ENCODE results near the gene TMEM258. TPM values are rescaled to one million over a fixed set of nuclear protein-coding genes. Genes with fewer than 3 reads are reported as not detected.

TMEM258 gene
- total and polyA plus RNA-seq, 9 of the 15 experiments (the other 6 are each of a cell fraction or from before 2014, with no cell fraction given) = 97.2 to 856 (median 231) TPM

GRCh38 chr11:61750631-61751273 is 41.6 kb downstream of the TMEM258 start:
- no peak for FAIRE-seq
- Histone ChIP-seq H3K9me3 (replicated peaks; ENCODE audit: control insufficient read depth, insufficient read depth, low read depth, low read length) (no peaks in the 10 kb centered on the region), H3K4me2 (ENCODE audit: insufficient read depth, low read length) (no peak overlapping the region), H3K9me1 (ENCODE audit: control insufficient read depth, insufficient read depth, low read length) (no peaks in the 10 kb centered on the region), H3K79me2 (ENCODE audit: control insufficient read depth, insufficient read depth, low read length) (peaks cover 31% of the 10 kb centered on the region), H3K36me3 (ENCODE audit: control insufficient read depth, insufficient read depth, low read length) (no peaks in the 10 kb centered on the region), H3K4me1 (replicated peaks in 1 of 2; ENCODE audit: control insufficient read depth in 2 of 2, insufficient read depth in 2 of 2, low read length in 2 of 2) (peaks cover 70 to 90% of the 10 kb centered on the region in 2 experiments), H2AFZ (ENCODE audit: low read depth, low read length) (0 out of 2 replicates have a peak overlapping the region, but pooled peaks have one; percentile 4), H4K20me1 (replicated peaks; ENCODE audit: control insufficient read depth, insufficient read depth, low read length) (no peaks in the 10 kb centered on the region), H3K27ac (ENCODE audit: extremely low read depth, low read depth, low read length) (no peak overlapping the region; the same call in 2 of the 3 replicates), H3K9ac (ENCODE audit: insufficient read depth in 1 of 2, low read depth in 2 of 2, low read length in 2 of 2) (no peak overlapping the region), H3K27me3 (ENCODE audit: control insufficient read depth in 2 of 2, insufficient read depth in 2 of 2, low read length in 2 of 2) (no peaks in the 10 kb centered on the region), H3K4me3 (no peak overlapping the region)
- WGBS (ENCODE audit: insufficient coverage, low coverage, missing lambda C conversion rate) = 89% methylated on average over 5 of the region's 5 CpGs
- in situ Hi-C loops (cut with MboI) = no loop called here
- ATAC-seq = no peak
- TF ChIP-seq RBM25 (IDR thresholded peaks at IDR 0.05; ENCODE audit: low read depth, low read length, severe bottlenecking) (peak; percentile 94), ZNF121 (CRISPR knock-in tag; conservative IDR thresholded peaks at IDR 0.05) (peak; percentile 57), ZZZ3 (IDR thresholded peaks at IDR 0.05) (no peak), ZBTB17 (CRISPR knock-in tag; IDR thresholded peaks at IDR 0.05) (no peak), BCOR (IDR thresholded peaks at IDR 0.05) (peak; percentile 83), KDM1A (IDR thresholded peaks at IDR 0.05) (peak; percentile 53 to 65; a peak in 3 of 4 replicates), ZNF354B (CRISPR knock-in tag; IDR thresholded peaks at IDR 0.05) (no peak), PHF20 (IDR thresholded peaks at IDR 0.05; ENCODE audit: partially characterized antibody) (peak; percentile 9), ZKSCAN1 (IDR thresholded peaks at IDR 0.05; ENCODE audit: low read depth, low read length) (peak; percentile 61), ZNF316 (IDR thresholded peaks at IDR 0.05) (0 out of 2 replicates have a peak, but pooled peaks have one; percentile 8)
- TF ChIP-seq, protein P1, sequence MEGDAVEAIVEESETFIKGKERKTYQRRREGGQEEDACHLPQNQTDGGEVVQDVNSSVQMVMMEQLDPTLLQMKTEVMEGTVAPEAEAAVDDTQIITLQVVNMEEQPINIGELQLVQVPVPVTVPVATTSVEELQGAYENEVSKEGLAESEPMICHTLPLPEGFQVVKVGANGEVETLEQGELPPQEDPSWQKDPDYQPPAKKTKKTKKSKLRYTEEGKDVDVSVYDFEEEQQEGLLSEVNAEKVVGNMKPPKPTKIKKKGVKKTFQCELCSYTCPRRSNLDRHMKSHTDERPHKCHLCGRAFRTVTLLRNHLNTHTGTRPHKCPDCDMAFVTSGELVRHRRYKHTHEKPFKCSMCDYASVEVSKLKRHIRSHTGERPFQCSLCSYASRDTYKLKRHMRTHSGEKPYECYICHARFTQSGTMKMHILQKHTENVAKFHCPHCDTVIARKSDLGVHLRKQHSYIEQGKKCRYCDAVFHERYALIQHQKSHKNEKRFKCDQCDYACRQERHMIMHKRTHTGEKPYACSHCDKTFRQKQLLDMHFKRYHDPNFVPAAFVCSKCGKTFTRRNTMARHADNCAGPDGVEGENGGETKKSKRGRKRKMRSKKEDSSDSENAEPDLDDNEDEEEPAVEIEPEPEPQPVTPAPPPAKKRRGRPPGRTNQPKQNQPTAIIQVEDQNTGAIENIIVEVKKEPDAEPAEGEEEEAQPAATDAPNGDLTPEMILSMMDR (IDR thresholded peaks at IDR 0.05 in 2 of 3, conservative IDR thresholded peaks at IDR 0.05 in 1 of 3; ENCODE audit: insufficient read depth in 2 of 3, low read depth in 1 of 3, low read length in 3 of 3) = no peak
- intact Hi-C loops (cut with micrococcal nuclease) = loop anchor here (1.0 kb wide), 1 partner anchor 42 kb away; the partner anchor contains the start of genes FEN1 and TMEM258
- no peak for DNase-seq (ENCODE audit: extremely low read depth in 1 of 4, low spot score in 3 of 4)
- ChIA-PET CTCF (ENCODE audit: low intra/inter-chr PET ratio) (interaction anchor here (1.4 kb wide), 1 partner anchor 26 kb away, joined by 3 read pairs; no protein-coding TSS in a partner anchor), POLR2A (interaction anchor here (0.9 to 1.6 kb wide), 3 partner anchors 14 to 215 kb away, joined by 3 to 13 read pairs (median 6); partner anchors contain the start of genes FEN1 and TMEM258)
- no TSS peak for BruUV-seq (replicated peaks)

Measured in K562 (cell line).